Activated CD4-positive, alpha-beta T cell treated with anti-CD3 and anti-CD28 coated beads, Interleukin-2, amount 10 ng/mL, durations not matched to agents 24 days and 14 days (primary cell): ENCODE results near the gene STIMATE. TPM values are rescaled to one million over a fixed set of nuclear protein-coding genes. Genes with fewer than 3 reads are reported as not detected.

Experiments used
- DNase-seq: peaks from one replicate; pipeline ENCODE4 v3.0.0; 2022
- H3K27ac Mint-ChIP-seq: one replicate; pipeline ENCODE4 v1.8.0; 2022; ENCODE audit warnings: mild to moderate bottlenecking, mixed read lengths
- H3K27me3 Mint-ChIP-seq: one replicate; pipeline ENCODE4 v1.8.0; 2022; ENCODE audit warnings: mixed read lengths
- H3K36me3 Mint-ChIP-seq: one replicate; pipeline ENCODE4 v1.8.0; 2022; ENCODE audit warnings: low read depth, mild to moderate bottlenecking, mixed read lengths
- H3K4me1 Mint-ChIP-seq: one replicate; pipeline ENCODE4 v1.8.0; 2021; ENCODE audit warnings: mixed read lengths
- H3K4me3 Mint-ChIP-seq: one replicate; pipeline ENCODE4 v1.8.0; 2022; ENCODE audit warnings: mild to moderate bottlenecking, moderate library complexity, mixed read lengths
- H3K9me3 Mint-ChIP-seq: one replicate; pipeline ENCODE4 v1.8.0; 2021; ENCODE audit warnings: mixed read lengths
- intact Hi-C: fragments of 100-400 bp; cut with micrococcal nuclease; formaldehyde crosslinking; loops from one replicate; pipeline ENCODE4 v1.15.1; 2023
- total RNA-seq: library from RNA; stranded (reverse); gene quantifications from 2 replicates; pipeline ENCODE4 v1.2.3, GENCODE V29; 2022

STIMATE gene
- total RNA-seq, 1 donor from 2014 or later, result 13.8 TPM

DNA sequence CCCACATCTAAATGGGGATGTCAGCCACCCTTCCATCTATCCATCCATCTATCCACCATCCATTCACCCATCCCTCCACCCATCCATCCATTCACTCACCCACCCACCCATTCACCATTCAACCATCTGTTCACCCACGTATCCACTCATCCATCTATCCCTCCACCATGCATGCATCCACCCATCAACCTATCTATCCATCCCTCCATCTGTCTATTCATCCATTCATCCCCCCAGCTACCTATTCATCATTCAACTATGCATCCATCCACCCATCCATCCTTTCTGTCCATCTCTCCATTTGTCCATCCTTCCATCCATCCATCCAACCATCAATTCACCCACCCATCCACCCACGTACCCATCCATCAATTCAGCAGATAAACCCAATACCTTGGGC, 88.2 kb downstream of the STIMATE start:
- DNase-seq, result no peak
- Mint-ChIP-seq H3K9me3 (no peaks in the 10 kb centered on the region), H3K4me1 (peaks cover 5% of the 10 kb centered on the region), H3K4me3 (no peak overlapping the region), H3K36me3 (no peaks in the 10 kb centered on the region), H3K27me3 (peaks cover 4% of the 10 kb centered on the region), H3K27ac (no peak overlapping the region)
- intact Hi-C loops, result no loop called here

DNA sequence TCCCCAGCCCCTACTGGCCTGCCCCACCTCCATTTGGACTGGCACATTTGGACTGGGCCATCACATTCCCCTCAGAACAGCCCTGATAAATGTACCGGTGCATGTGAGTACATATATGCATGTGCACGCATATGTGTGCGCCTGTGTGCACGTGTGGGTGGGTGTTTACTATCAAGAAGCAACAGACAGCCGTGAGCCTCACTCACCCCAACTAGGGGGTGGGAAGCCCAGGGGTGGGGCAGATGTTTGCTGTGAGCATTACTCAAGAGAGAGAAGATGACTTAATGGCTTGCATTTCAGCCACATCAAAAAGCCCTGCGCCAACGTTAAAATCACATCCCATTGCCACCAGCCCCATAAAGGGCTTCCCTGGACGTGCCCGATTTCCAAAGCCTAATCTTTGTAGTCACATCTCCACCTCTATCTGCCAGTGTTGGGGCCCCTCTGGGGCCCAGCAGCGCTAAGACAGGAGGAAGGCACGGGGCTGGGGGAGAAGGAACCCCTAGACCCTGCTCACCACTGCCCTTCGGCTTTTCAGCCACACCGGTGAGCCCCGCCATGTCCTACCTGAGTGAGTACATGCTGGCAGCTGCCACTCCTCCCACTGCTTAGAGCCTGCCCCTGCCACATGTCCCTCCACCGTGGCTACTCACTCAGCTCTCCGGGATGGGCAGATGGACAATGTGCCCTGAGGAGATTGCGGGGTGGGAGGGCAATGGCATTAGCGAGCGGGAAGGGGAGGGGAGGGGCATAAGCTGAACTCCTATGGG, 91.9 kb downstream of the STIMATE start:
- intact Hi-C loops, result no loop called here
- peaks cover 4% of the 10 kb centered on the region for H3K27me3 Mint-ChIP-seq
- H3K4me3 Mint-ChIP-seq, result no peak overlapping the region
- peaks cover 5% of the 10 kb centered on the region for H3K4me1 Mint-ChIP-seq
- H3K36me3 Mint-ChIP-seq, result no peaks in the 10 kb centered on the region
- no peak overlapping the region for H3K27ac Mint-ChIP-seq
- no peak for DNase-seq
- H3K9me3 Mint-ChIP-seq, result no peaks in the 10 kb centered on the region

DNA sequence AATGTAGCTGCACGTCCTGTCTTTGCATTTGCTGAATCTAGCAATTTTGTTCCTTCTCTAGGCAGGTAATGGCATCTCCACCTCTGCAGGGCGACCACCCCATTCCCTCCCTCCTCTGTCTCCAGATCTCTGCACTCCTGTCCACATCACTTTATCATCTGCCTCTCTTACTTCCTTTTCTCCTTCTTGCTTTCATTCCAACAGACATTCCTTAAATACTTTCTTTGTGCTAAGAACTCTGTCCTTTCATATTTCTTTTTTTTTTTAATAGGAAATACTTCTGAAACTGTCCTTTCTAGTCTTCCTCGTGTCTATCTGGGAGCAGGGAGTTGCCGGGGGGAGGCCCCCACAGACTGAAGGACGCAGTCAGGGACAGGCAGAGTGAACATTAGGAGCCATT, 95.5 kb downstream of the STIMATE start:
- Mint-ChIP-seq H3K4me3 (no peak overlapping the region), H3K27me3 (no peaks in the 10 kb centered on the region), H3K36me3 (no peaks in the 10 kb centered on the region), H3K27ac (no peak overlapping the region), H3K9me3 (no peaks in the 10 kb centered on the region), H3K4me1 (peaks cover 3% of the 10 kb centered on the region)
- no peak for DNase-seq
- intact Hi-C loops, result no loop called here

GRCh38 chr3:52800079-52800478, 97.3 kb downstream of the STIMATE start:
- H3K4me3 Mint-ChIP-seq, result no peak overlapping the region

GRCh38 chr3:52798978-52799476, 98.3 kb downstream of the STIMATE start:
- peaks cover 3% of the 10 kb centered on the region for H3K4me1 Mint-ChIP-seq
- no peaks in the 10 kb centered on the region for H3K36me3 Mint-ChIP-seq
- DNase-seq, result peak; percentile 75
- intact Hi-C loops, result no loop called here
- H3K27ac Mint-ChIP-seq, result no peak overlapping the region
- no peaks in the 10 kb centered on the region for H3K27me3 Mint-ChIP-seq
- no peaks in the 10 kb centered on the region for H3K9me3 Mint-ChIP-seq
- no peak overlapping the region for H3K4me3 Mint-ChIP-seq

More at GRCh38 chr3:52800079-52800478, 97.3 kb downstream of the STIMATE start:
- Mint-ChIP-seq H3K4me1 (peaks cover 3% of the 10 kb centered on the region), H3K27me3 (no peaks in the 10 kb centered on the region), H3K27ac (no peak overlapping the region), H3K36me3 (no peaks in the 10 kb centered on the region), H3K9me3 (no peaks in the 10 kb centered on the region)
- intact Hi-C loops, result no loop called here
- no peak for DNase-seq

DNA sequence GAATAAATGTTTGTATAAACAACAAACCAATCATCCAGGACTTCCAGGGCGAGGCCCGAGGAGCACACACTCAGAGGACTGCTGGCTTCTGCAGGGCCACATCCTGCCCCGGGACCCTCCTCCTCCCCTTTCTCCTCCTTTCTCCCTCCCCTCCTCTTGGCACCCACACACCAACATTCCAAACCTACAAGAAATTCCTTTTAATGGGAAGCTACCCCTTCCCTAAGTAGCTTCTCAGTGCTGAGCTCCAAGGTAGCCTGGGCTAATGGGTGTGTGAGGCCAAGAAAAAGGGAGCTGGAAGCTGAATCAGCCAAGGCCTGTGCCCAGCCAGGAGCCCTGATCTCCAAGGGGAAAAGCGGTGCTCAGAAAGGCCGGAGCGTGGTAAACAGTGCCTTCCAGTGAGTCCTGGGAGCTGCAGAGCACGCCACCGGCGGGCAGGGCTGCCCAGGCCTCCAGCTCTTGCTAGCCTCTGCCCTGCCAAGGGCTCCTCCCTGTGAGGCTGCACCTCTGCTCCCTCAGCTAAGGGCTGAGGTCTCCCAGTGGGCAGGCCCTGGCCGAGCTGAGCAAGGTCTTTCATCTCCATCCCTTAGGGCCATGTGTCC, 98.9 kb downstream of the STIMATE start:
- Mint-ChIP-seq H3K27ac (no peak overlapping the region), H3K4me3 (no peak overlapping the region), H3K9me3 (no peaks in the 10 kb centered on the region), H3K27me3 (no peaks in the 10 kb centered on the region), H3K4me1 (peaks cover 3% of the 10 kb centered on the region), H3K36me3 (no peaks in the 10 kb centered on the region)
- no peak for DNase-seq
- intact Hi-C loops, result no loop called here

GRCh38 chr3:52796411-52796810, 100.9 kb downstream of the STIMATE start:
- Mint-ChIP-seq H3K4me1 (peaks cover 3% of the 10 kb centered on the region), H3K4me3 (no peak overlapping the region), H3K36me3 (no peaks in the 10 kb centered on the region), H3K27ac (no peak overlapping the region), H3K9me3 (no peaks in the 10 kb centered on the region), H3K27me3 (no peaks in the 10 kb centered on the region)
- intact Hi-C loops, result no loop called here
- DNase-seq, result no peak

GRCh38 chr3:52795298-52795900, 101.9 kb downstream of the STIMATE start:
- no peaks in the 10 kb centered on the region for H3K27me3 Mint-ChIP-seq
- H3K4me1 Mint-ChIP-seq, result peaks cover 3% of the 10 kb centered on the region
- H3K36me3 Mint-ChIP-seq, result no peaks in the 10 kb centered on the region
- no peak overlapping the region for H3K27ac Mint-ChIP-seq
- intact Hi-C loops, result no loop called here
- DNase-seq, result no peak
- H3K4me3 Mint-ChIP-seq, result no peak overlapping the region
- no peaks in the 10 kb centered on the region for H3K9me3 Mint-ChIP-seq

DNA sequence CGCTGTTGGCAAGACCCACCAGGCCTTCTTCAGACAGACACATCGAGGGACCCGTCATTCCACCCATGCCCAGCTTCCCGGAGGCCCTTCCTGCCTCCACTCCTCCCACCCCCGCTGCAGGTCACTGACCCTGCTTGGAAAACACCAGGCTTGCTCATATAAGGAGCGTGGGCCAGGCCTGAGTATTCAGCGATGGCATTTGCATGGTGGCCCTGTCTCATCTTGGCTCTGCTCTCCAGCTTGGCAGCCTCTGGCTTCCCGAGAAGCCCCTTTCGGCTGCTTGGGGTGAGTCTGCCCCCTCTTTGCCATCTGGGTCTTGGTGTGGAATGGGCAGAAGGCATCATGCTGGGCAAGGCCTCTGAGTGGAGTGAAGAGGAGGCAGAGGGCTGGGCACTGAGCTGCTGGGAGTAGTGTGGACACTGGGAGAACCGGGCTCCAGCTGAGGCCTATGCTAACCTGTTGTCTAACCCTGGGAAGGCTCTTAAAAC, 102.7 kb downstream of the STIMATE start, which contains the start of gene ITIH3:
Gene ITIH3, plus strand, starts transcription at position 185 of the 488 bp plus-strand sequence. Its CDS starts 8 bp downstream, at position 193.
- no peaks in the 10 kb centered on the region for H3K9me3 Mint-ChIP-seq
- intact Hi-C loops, result no loop called here
- H3K27me3 Mint-ChIP-seq, result no peaks in the 10 kb centered on the region
- H3K36me3 Mint-ChIP-seq, result no peaks in the 10 kb centered on the region
- no peak within 1 kb of the TSS for H3K27ac Mint-ChIP-seq
- DNase-seq, result no peak
- H3K4me1 Mint-ChIP-seq, result peaks cover 3% of the 10 kb centered on the region
- no peak within 1 kb of the TSS for H3K4me3 Mint-ChIP-seq

GRCh38 chr3:52793702-52794611, 103.4 kb downstream of the STIMATE start:
- Mint-ChIP-seq H3K27me3 (no peaks in the 10 kb centered on the region), H3K4me1 (no peaks in the 10 kb centered on the region), H3K4me3 (no peak overlapping the region), H3K9me3 (no peaks in the 10 kb centered on the region), H3K36me3 (no peaks in the 10 kb centered on the region), H3K27ac (no peak overlapping the region)
- no peak for DNase-seq
- intact Hi-C loops, result no loop called here

- Mint-ChIP-seq H3K27me3 (no peaks in the 10 kb centered on the region), H3K4me1 (no peaks in the 10 kb centered on the region), H3K4me3 (no peak overlapping the region), H3K9me3 (no peaks in the 10 kb centered on the region), H3K36me3 (no peaks in the 10 kb centered on the region), H3K27ac (no peak overlapping the region)
- intact Hi-C loops, result no loop called here
- DNase-seq, result no peak
These were observed 104.2 kb downstream of the STIMATE start for GRCh38 chr3:52792961-52793695.

DNA sequence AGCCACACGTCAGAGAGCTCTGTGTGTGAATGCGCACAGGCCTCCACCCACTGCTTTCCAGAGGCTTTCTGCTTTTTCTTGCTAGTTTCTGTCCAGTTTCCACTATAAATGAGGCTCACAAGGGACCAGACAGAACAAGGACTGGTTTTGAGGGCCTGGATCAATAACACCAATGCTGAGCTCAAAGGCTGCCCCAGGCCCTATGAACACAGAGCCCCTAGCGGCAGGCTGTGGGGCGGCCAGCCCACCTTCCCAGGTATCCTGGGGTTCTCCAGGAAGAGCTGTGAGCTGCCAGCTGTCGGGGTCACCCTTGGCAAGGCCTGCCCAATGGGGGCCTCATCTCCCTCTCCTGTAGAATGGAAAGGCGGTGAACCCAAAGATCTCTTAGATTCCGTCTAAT, 104.9 kb downstream of the STIMATE start:
- H3K4me3 Mint-ChIP-seq, result no peak overlapping the region
- intact Hi-C loops, result no loop called here
- DNase-seq, result no peak
- no peaks in the 10 kb centered on the region for H3K9me3 Mint-ChIP-seq
- no peak overlapping the region for H3K27ac Mint-ChIP-seq
- no peaks in the 10 kb centered on the region for H3K27me3 Mint-ChIP-seq
- no peaks in the 10 kb centered on the region for H3K4me1 Mint-ChIP-seq
- no peaks in the 10 kb centered on the region for H3K36me3 Mint-ChIP-seq

- Mint-ChIP-seq H3K36me3 (no peaks in the 10 kb centered on the region), H3K4me1 (no peaks in the 10 kb centered on the region), H3K27me3 (no peaks in the 10 kb centered on the region), H3K9me3 (no peaks in the 10 kb centered on the region), H3K27ac (no peak overlapping the region), H3K4me3 (no peak overlapping the region)
- intact Hi-C loops, result no loop called here
- DNase-seq, result no peak
These were observed 105.4 kb downstream of the STIMATE start for GRCh38 chr3:52791928-52792327.
